ENCODE data around the gene SDK1. TPM values are rescaled to one million over a fixed set of nuclear protein-coding genes. Genes with fewer than 3 reads are reported as not detected.

Gene SDK1
- total RNA-seq, 4 donors from 2014 or later: 1.2 to 1.8 (median 1.5) TPM

GRCh38 chr7:3807824-3808223 is 506.8 kb downstream of the SDK1 start:
- no peak overlapping the region for H3K4me3 ChIP-seq
- intact Hi-C loops (cut with DNase I; ENCODE audit: low total_unique reads): no loop called here
- H3K36me3 ChIP-seq: no peaks in the 10 kb centered on the region
- H3K27ac ChIP-seq: no peak overlapping the region
- no peaks in the 10 kb centered on the region for H3K4me1 ChIP-seq
- DNase-seq (no peak), ATAC-seq (no peak)
- no peaks in the 10 kb centered on the region for H3K27me3 ChIP-seq
- TF ChIP-seq POLR2A (IDR thresholded peaks at IDR 0.05) (no peak), CTCF (IDR thresholded peaks at IDR 0.05 in 4 of 5, conservative IDR thresholded peaks at IDR 0.05 in 1 of 5) (no peak)
- H3K9me3 ChIP-seq: no peaks in the 10 kb centered on the region
- in situ Hi-C loops (cut with MboI; ENCODE audit: low sequenced_read_pairs in 4 of 4): no loop called here

GRCh38 chr7:3821488-3821887 is 520.4 kb downstream of the SDK1 start:
- in situ Hi-C loops (cut with MboI; ENCODE audit: low sequenced_read_pairs in 4 of 4): no loop called here
- ATAC-seq (no peak), DNase-seq (no peak)
- intact Hi-C loops (cut with DNase I; ENCODE audit: low total_unique reads): no loop called here
- TF ChIP-seq CTCF (IDR thresholded peaks at IDR 0.05 in 4 of 5, conservative IDR thresholded peaks at IDR 0.05 in 1 of 5) (no peak), POLR2A (IDR thresholded peaks at IDR 0.05) (no peak)
- no peaks in the 10 kb centered on the region for H3K36me3 ChIP-seq
- H3K4me1 ChIP-seq: no peaks in the 10 kb centered on the region
- H3K9me3 ChIP-seq: no peaks in the 10 kb centered on the region
- no peaks in the 10 kb centered on the region for H3K27me3 ChIP-seq
- no peak overlapping the region for H3K27ac ChIP-seq
- H3K4me3 ChIP-seq: no peak overlapping the region

DNA sequence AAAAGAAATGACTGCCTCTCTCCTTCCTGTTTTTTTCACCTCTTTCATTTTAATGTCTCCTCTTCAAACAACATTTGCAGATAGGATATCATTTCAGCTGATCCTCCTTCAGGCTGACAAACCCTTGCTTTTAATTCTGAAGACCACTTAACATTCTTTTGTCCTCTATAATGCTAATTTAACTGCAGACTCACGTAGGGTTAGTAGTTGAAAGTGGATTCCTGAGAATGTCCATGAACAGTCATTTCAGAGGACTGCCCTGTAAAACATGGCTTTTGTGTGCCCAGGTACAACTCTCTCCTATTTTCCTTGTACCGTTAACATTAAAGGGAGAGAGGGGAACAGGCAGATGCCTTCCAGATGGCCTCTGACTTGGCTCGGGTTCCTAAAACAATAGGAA is 524.4 kb downstream of the SDK1 start:
- no peak overlapping the region for H3K27ac ChIP-seq
- no peaks in the 10 kb centered on the region for H3K27me3 ChIP-seq
- no peaks in the 10 kb centered on the region for H3K36me3 ChIP-seq
- no peaks in the 10 kb centered on the region for H3K9me3 ChIP-seq
- ATAC-seq: no peak
- in situ Hi-C loops (cut with MboI; ENCODE audit: low sequenced_read_pairs in 4 of 4) (no loop called here), intact Hi-C loops (cut with DNase I; ENCODE audit: low total_unique reads) (no loop called here)
- TF ChIP-seq CTCF (IDR thresholded peaks at IDR 0.05 in 4 of 5, conservative IDR thresholded peaks at IDR 0.05 in 1 of 5) (no peak), POLR2A (IDR thresholded peaks at IDR 0.05) (no peak)
- no peak overlapping the region for H3K4me3 ChIP-seq
- DNase-seq: no peak
- H3K4me1 ChIP-seq: no peaks in the 10 kb centered on the region

DNA sequence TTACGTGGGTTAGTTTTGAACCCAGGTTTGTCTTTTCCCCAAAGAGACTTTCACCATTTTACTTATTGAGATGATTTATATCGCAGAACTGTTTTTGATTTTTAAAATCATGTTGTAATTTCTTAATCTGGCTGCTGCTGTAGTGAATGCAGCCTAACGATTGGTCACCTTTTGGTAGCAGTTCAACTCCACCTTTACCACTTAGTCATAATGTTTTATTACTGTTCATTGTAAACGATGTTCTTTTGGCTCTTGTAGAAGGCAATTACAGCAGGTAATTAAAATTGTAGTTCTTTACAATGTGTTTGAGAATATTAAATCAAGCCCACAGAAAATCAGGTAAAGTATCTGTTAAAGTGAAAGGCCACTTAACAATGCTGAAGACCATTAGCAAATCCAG is 531.1 kb downstream of the SDK1 start:
- TF ChIP-seq CTCF (IDR thresholded peaks at IDR 0.05 in 4 of 5, conservative IDR thresholded peaks at IDR 0.05 in 1 of 5): no peak
- no peak for ATAC-seq

GRCh38 chr7:3835109-3835508 is 534.1 kb downstream of the SDK1 start:
- no peak for ATAC-seq

More for the DNA sequence above, 531.1 kb downstream of the SDK1 start:
- Histone ChIP-seq H3K36me3 (no peaks in the 10 kb centered on the region), H3K27ac (no peak overlapping the region), H3K27me3 (no peaks in the 10 kb centered on the region), H3K9me3 (no peaks in the 10 kb centered on the region), H3K4me1 (no peaks in the 10 kb centered on the region), H3K4me3 (no peak overlapping the region)
- DNase-seq: no peak
- in situ Hi-C loops (cut with MboI; ENCODE audit: low sequenced_read_pairs in 4 of 4) (no loop called here), intact Hi-C loops (cut with DNase I; ENCODE audit: low total_unique reads) (no loop called here)

More at GRCh38 chr7:3835109-3835508, 534.1 kb downstream of the SDK1 start:
- in situ Hi-C loops (cut with MboI; ENCODE audit: low sequenced_read_pairs in 4 of 4): no loop called here
- H3K27ac ChIP-seq: no peak overlapping the region
- intact Hi-C loops (cut with DNase I; ENCODE audit: low total_unique reads): no loop called here
- H3K9me3 ChIP-seq: no peaks in the 10 kb centered on the region
- no peak for DNase-seq
- no peaks in the 10 kb centered on the region for H3K27me3 ChIP-seq
- no peaks in the 10 kb centered on the region for H3K36me3 ChIP-seq
- TF ChIP-seq CTCF (IDR thresholded peaks at IDR 0.05 in 4 of 5, conservative IDR thresholded peaks at IDR 0.05 in 1 of 5): no peak
- TF ChIP-seq POLR2A (IDR thresholded peaks at IDR 0.05): no peak
- H3K4me1 ChIP-seq: no peaks in the 10 kb centered on the region
- no peak overlapping the region for H3K4me3 ChIP-seq
